ENCODE results near the gene SNAP25.
A peak's percentile ranks its signal among the peaks of the same experiment; 100 is the strongest.

Gene SNAP25

DNA sequence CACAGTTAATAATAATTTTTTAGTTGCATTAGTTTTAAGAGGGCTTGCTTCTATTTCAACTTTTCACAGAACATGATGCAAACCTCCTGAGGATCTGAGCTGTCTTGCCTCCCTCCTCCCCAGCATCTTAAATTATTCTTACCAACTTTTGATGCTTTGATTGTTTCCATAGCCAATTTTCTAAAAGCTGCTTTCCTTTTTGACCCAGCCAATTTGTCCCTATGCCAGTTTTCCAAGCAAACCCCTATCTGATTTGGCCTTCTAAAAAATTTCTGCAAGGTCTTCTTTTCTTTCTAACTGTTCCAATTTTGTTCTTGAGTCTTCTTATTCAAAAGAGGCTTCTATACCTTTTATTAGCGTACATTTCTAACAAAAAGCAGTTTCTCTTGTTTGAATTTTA lies 26.5 kb upstream of the SNAP25 start:
- ATAC-seq = no peak
- DNase-seq = no peak
- Mint-ChIP-seq H3K27ac (no peak overlapping the region), H3K27me3 (peaks cover 8% of the 10 kb centered on the region), H3K4me1 (no peaks in the 10 kb centered on the region), H3K9me3 (peaks cover 12 to 15% of the 10 kb centered on the region in 2 donors), H3K4me3 (no peak overlapping the region)

DNA sequence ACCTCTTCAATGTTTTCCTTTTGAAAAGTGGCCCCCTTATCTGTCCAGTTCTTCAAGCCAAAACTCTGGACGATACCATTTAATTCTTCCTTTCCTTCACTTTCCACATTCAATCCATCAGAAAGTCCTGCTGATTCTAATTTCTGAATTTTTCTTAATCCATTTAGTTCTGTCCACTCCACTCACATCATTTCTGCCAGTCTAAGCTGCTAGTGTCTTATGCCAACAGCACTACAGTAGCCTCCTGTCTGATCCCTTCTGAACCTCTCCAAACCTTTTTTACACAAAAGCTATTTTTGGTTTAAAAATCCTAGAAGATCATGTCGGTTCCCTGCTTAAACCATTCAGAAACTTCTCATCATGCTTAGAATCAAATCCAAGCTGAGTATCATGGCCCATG lies 24.5 kb upstream of the SNAP25 start:
- Mint-ChIP-seq H3K4me1 (no peaks in the 10 kb centered on the region), H3K9me3 (peaks cover 12 to 15% of the 10 kb centered on the region in 2 donors)
- no peak for ATAC-seq

DNA sequence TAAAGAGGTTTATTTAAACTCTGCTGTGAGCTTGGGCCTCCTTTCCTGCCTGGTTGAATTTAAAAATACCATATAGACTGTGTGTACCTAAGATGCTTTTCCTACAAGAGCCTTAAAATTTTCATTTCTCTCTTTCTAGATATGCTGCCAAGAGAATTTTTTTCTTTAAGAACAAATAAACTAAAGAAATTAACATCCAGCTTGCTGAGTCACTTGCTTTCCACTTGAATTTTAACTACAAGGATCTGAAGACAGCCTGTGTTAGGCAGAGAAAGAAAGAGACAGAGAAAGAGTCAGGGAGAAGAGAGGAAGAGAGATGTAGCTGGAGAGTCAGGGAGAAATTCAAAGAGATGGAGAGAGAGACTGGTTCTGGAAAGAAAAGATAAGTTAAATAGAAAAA lies 18.3 kb upstream of the SNAP25 start:
- H3K27me3 Mint-ChIP-seq = peaks cover under 1% of the 10 kb centered on the region
- H3K4me3 Mint-ChIP-seq = no peak overlapping the region
- no peak for DNase-seq
- no peak overlapping the region for H3K27ac Mint-ChIP-seq
- no peaks in the 10 kb centered on the region for H3K9me3 Mint-ChIP-seq
- no peaks in the 10 kb centered on the region for H3K4me1 Mint-ChIP-seq
- ATAC-seq = no peak

More for the DNA sequence above, 24.5 kb upstream of the SNAP25 start:
- H3K4me3 Mint-ChIP-seq = no peak overlapping the region
- DNase-seq = no peak
- H3K27me3 Mint-ChIP-seq = peaks cover 8% of the 10 kb centered on the region
- no peak overlapping the region for H3K27ac Mint-ChIP-seq

DNA sequence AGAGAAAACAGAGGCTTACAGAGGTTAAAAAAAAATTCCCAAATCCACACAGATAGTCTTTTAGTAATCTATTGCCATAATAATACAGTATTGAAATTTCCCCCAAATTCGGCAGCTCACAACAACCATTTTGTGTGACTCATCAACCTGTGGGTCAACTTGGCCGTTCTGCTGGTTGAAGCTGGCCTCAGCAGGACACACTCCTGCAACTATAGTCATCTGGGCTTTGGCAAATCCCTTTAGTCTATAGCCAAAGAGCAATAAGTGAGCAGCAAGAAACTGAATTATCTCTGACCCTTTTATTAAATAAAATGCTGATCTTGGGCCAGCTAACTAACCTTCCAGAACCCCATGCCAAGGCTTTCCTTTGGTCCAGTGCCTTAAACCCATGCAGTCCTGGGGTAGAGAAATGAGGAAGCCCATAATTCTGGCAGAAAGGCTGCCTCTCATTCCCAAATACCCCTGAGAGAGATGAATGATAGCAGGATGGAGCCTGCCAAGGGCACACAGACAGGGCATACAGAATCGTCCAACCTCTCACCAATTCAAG lies 17.2 kb upstream of the SNAP25 start:
- no peaks in the 10 kb centered on the region for H3K9me3 Mint-ChIP-seq
- no peaks in the 10 kb centered on the region for H3K27me3 Mint-ChIP-seq
- no peak overlapping the region for H3K4me3 Mint-ChIP-seq
- ATAC-seq (no peak), DNase-seq (no peak)
- no peak overlapping the region for H3K27ac Mint-ChIP-seq
- H3K4me1 Mint-ChIP-seq = no peaks in the 10 kb centered on the region

DNA sequence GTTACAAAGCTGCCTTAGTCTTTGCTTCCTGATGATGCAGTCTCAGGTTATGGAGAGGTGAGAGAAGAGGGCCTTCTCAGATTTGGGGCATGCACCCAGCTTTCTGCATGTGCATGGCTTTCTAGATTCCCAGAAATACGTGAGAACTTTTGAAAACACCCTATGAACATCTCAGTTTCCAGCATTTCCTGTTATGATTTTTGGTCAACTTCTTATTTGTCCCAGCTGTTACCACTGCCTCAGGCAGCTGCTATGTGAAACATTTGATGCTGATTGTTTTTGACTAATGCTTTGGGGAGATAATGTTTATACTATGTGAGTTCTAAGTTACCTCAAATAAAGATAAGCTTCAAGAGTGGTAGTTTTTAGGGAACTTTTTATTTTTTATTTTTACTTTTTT lies 9.5 kb upstream of the SNAP25 start:
- Mint-ChIP-seq H3K4me3 (no peak overlapping the region), H3K27ac (no peak overlapping the region), H3K9me3 (peaks cover 0 to 4% of the 10 kb centered on the region in 2 donors), H3K27me3 (peaks cover 3% of the 10 kb centered on the region), H3K4me1 (no peaks in the 10 kb centered on the region)
- no peak for DNase-seq
- ATAC-seq = no peak

DNA sequence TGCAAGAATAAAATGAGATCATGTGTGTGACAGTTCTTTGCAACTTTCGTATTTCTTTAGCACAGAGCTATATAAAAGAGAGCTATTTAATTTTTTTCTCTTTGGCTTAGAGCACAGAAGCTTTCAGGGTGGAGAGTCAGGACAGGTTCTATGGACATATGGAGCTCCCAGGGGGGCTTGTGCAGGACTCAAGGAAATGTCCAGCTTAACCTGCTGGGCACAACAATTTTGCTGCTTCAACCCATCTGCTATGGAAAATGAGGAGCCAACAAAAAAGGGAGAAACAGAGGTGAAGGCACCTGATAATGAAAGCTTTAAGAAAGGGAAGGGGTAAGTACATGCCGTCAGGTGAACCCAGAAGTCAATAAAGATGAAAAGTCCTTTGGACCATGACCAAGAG lies 5.1 kb upstream of the SNAP25 start:
- ATAC-seq = no peak
- peaks cover 5 to 15% of the 10 kb centered on the region in 2 donors for H3K9me3 Mint-ChIP-seq
- H3K4me1 Mint-ChIP-seq = peaks cover 8% of the 10 kb centered on the region
- no peak overlapping the region for H3K27ac Mint-ChIP-seq
- H3K27me3 Mint-ChIP-seq = peaks cover 31% of the 10 kb centered on the region
- no peak for DNase-seq
- no peak overlapping the region for H3K4me3 Mint-ChIP-seq

DNA sequence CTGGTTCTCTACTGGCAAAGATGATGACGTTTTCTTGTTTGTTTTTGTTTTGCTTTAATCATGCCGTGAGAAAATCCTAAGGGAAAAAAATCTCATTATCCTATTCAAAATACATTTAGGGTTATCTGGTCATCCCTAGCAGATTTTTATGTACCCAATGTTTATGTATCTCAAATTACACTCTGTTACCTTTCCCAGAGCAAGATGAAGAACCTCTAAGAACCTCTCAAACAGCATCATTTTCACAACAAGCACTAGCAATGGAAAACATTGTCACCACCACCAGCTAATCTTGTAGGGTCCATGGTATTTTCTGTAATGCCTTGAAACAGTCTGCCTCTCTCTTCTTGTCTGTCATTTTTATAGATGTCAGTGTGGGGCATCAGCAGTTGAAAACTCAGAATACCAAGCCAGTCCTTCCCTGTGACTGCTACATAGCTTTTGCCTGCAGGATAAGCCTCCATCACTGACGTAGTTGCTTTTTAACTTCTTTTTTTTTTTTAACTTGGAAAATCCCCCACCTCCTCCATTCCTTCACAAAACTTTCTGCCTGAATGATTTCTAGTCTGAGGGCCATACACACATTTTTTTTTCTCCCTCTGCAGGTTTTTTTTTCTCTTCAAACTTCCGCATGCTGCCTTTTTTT lies 2.4 kb upstream of the SNAP25 start:
- Mint-ChIP-seq H3K27ac (no peak overlapping the region), H3K27me3 (peaks cover 58% of the 10 kb centered on the region), H3K4me3 (peak overlapping the region in 1 of 2 donors; percentile 4), H3K4me1 (peaks cover 18% of the 10 kb centered on the region), H3K9me3 (peaks cover 5 to 21% of the 10 kb centered on the region in 2 donors)
- no peak for ATAC-seq
- DNase-seq = no peak

DNA sequence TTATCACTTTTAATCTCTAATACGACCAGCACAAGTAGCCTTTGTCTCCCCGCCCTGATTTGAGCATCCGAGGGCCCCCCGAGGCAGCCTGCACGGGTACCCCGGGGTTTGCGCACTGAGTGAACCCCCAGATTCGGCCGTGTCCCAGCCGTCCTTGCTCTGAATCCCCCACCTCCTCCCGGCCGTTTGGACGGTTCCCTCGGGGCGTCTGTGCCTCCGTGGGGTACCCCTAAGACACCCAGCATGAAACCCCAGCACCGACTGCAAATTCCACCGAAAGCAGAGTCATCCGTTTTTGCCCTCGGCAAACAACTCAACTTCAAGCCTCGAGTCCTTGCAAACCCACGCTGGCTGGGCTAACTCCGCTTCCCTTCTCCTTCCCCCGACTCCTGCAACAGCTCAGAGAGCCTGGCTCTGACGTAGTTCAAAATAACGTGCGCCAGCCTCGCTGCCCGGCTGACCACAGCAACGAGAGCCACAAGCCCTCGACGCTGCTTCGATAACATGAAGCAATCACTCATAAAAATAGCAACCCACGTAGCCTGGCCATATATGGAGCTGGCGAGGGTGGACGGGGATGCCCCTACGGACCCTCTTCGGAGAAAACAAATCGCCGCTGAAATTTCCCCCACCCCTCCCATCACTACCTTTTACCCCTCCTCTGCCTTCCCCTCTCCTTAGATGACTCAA lies 764 bp upstream of the SNAP25 start:
- H3K9me3 Mint-ChIP-seq = peaks cover 5 to 21% of the 10 kb centered on the region in 2 donors
- H3K27me3 Mint-ChIP-seq = peaks cover 74% of the 10 kb centered on the region
- ATAC-seq (peak; percentile 88), DNase-seq (peak; percentile 45 to 78)
- H3K4me1 Mint-ChIP-seq = peaks cover 18% of the 10 kb centered on the region
- H3K4me3 Mint-ChIP-seq = peak overlapping the region; percentile 66 to 80
- H3K27ac Mint-ChIP-seq = peak overlapping the region; percentile 29 to 90

DNA sequence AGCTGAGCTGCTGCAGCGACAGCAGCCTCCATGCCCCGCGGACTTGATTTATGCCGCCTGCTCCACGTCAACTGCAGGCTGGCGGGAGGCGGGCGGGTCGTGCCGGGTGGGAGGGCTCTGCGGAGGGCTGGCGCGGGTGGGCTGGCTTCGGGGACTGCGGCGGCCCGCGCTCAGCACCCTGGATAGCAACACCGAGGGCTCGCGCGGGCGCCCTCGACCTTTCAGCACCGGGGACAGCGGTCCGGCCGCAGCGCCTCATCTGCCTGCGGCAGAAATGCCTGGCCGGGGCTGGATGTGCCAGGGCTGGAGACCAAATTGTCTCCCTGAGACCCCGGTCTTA lies 792 bp downstream of the SNAP25 start:
- H3K4me1 Mint-ChIP-seq = peaks cover 18% of the 10 kb centered on the region
- ATAC-seq (no peak), DNase-seq (peak; percentile 55 to 70)
- H3K27me3 Mint-ChIP-seq = peaks cover 71% of the 10 kb centered on the region
- H3K9me3 Mint-ChIP-seq = peaks cover 5 to 14% of the 10 kb centered on the region in 2 donors
- H3K4me3 Mint-ChIP-seq = peak overlapping the region; percentile 70 to 74
- no peak overlapping the region for H3K27ac Mint-ChIP-seq

DNA sequence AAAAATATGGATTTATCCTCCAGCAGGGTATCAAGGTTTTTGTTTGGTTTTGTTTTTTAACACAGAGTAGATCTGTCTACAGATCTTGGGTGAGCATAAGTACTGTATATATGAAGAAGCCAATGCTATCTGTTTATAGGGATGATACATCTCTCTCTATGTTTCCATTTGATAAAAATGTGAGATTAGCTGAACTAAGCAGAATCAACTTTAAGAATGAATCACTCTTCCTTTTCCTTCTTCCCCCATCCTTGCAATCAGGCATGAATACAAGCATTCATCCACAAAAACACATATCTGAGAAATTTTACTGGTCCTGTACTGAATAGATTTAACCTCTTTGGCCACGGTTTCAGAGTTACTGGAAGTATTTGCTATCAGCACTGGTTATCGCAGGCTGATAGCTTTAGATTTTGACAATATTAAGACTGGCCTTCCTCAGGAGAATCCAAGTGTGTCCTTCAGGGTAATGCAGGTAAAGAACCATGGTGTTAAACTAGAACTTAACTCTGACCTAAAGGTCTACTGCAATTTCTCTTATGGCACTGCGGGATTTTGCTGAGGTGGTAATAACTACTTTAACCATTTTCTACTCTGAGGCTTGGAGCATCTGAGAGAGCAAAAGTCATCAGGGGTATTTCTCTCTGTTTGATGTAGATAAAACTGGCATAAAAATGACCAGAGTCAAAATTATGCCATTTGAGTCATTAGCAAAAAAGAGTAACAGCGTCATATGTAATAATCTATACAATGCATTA lies 1.5 kb downstream of the SNAP25 start:
- no peak for DNase-seq
- Mint-ChIP-seq H3K4me3 (no peak overlapping the region), H3K4me1 (peaks cover 18% of the 10 kb centered on the region), H3K27ac (no peak overlapping the region), H3K9me3 (peaks cover 10 to 14% of the 10 kb centered on the region in 2 donors), H3K27me3 (peaks cover 70% of the 10 kb centered on the region)
- ATAC-seq = no peak

DNA sequence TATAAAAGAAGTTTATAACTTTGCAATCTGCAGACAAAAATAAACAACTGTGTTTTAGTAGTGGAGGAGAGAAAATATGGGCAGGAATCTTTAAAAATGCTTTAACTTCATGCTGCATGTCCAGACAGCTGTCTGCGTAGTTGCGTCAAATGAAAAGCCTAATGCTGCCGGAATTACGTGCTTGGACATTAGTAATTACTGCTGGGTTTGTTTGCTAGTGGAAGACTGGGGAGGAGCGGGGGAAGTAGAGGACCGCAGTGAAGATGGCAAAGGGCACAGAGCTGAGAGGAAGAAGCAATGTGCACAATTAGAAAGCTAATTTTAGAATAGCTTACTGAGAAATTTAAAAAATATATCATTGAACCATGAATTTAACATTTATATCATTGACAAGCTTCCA lies 2.4 kb downstream of the SNAP25 start:
- peaks cover 67% of the 10 kb centered on the region for H3K27me3 Mint-ChIP-seq
- ATAC-seq (no peak), DNase-seq (no peak)
- H3K4me3 Mint-ChIP-seq = no peak overlapping the region
- no peak overlapping the region for H3K27ac Mint-ChIP-seq
- peaks cover 10 to 14% of the 10 kb centered on the region in 2 donors for H3K9me3 Mint-ChIP-seq
- peaks cover 18% of the 10 kb centered on the region for H3K4me1 Mint-ChIP-seq

DNA sequence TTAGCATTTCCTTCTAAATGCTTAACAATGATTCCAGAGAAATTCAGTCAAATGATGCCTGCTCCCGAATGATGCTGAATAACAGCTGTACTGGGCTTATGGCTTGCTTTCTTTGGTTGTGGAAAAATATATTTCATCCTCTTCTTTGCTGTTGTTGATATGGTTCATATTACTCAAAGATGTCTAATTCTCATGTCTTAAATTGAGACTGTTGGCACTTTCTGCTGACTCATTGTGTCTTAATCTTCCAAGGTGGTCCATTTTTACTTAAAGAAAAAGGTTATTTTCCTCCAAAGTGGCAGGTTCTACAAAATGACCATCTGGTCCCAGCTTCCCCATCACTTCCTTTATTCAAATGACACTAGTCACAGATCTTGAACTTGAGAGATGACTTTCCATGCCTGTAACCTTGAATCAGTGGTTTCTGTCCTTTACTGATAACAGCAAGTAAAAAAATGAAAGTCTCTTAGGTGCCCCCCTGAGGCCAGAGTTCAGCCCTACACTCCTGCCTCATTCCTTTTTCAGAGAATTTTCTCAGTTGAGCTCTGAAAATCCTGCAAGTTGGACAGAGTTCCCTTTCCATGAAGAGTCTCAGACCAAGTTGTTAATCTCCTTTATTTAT lies 6.9 kb downstream of the SNAP25 start:
- Mint-ChIP-seq H3K9me3 (peaks cover 0 to 5% of the 10 kb centered on the region in 2 donors), H3K4me3 (no peak overlapping the region), H3K27me3 (peaks cover 27% of the 10 kb centered on the region), H3K27ac (no peak overlapping the region), H3K4me1 (no peaks in the 10 kb centered on the region)
- DNase-seq (no peak), ATAC-seq (no peak)

DNA sequence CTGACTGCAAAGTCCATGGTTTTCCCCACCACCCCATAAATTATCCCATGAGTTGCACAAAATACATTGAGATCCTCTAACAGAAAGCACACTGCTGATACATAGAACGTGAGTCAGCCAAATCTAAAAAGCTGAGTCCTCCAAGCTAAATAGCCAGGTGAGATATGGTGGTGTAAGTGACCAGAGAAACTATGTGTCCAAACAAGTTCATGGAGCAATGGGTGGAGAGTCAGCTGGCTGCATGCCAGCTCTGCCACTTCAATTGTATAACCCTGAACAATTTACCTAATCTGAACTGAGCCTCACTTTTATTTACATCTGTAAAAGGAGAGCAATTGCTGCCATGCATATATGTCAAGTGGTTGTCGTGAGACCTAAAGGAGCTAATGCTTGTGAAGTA lies 9.7 kb downstream of the SNAP25 start:
- no peaks in the 10 kb centered on the region for H3K4me1 Mint-ChIP-seq
- no peak overlapping the region for H3K27ac Mint-ChIP-seq
- H3K27me3 Mint-ChIP-seq = peaks cover 13% of the 10 kb centered on the region
- DNase-seq (no peak), ATAC-seq (no peak)
- peaks cover 0 to 5% of the 10 kb centered on the region in 2 donors for H3K9me3 Mint-ChIP-seq
- H3K4me3 Mint-ChIP-seq = no peak overlapping the region

DNA sequence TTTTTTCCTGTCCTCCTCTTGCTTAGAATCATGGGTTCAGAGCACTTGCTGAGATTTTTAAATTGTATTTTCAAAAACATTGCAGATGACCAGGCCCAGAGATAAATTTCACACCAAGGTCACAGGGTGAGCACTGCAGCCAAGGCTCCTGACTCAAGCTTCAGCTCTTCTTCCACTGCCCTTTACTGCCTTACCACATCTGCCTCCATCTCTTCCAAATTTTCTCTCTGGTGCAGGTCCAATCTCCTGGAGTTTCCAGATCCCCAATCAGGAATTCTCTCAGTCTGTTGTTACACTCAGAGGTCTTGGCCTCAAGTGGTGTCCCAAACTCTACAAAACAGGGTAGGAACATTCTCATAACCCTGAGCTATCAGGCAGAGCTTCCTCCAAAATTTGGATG lies 12.7 kb downstream of the SNAP25 start:
- DNase-seq (no peak), ATAC-seq (no peak)
- no peaks in the 10 kb centered on the region for H3K4me1 Mint-ChIP-seq
- no peak overlapping the region for H3K27ac Mint-ChIP-seq
- H3K9me3 Mint-ChIP-seq = no peaks in the 10 kb centered on the region
- H3K4me3 Mint-ChIP-seq = no peak overlapping the region
- H3K27me3 Mint-ChIP-seq = peaks cover 20% of the 10 kb centered on the region
